GM19193 (cell line): ENCODE results near the gene MTHFD1.
A peak's percentile ranks its signal among the peaks of the same experiment; 100 is the strongest.

ENCODE experiments used
- POLR2A ChIP-seq: IDR thresholded peaks from 4 replicates; pipeline ENCODE4 v1.6.1; 2011; ENCODE audit not compliant: insufficient read depth, insufficient read length; ENCODE audit errors: extremely low read depth

Gene MTHFD1

GRCh38 chr14:64387782-64388532 lies at the start of gene MTHFD1:
Gene MTHFD1 (plus strand): TSS chr14:64388353. CDS start chr14:64388428, 75 bp downstream.
- TF ChIP-seq POLR2A: peak; percentile 77

GRCh38 chr14:64338616-64339316 lies 49.4 kb upstream of the MTHFD1 start:
- TF ChIP-seq POLR2A: peak; percentile 83

GRCh38 chr14:64340560-64341196 lies 47.5 kb upstream of the MTHFD1 start:
- TF ChIP-seq POLR2A: no peak

- no peak for TF ChIP-seq POLR2A
Observed at GRCh38 chr14:64347748-64348147, 40.4 kb upstream of the MTHFD1 start.

GRCh38 chr14:64349741-64350490 lies 38.2 kb upstream of the MTHFD1 start:
- no peak for TF ChIP-seq POLR2A

- TF ChIP-seq POLR2A: no peak
Observed at GRCh38 chr14:64363265-64363846, 24.8 kb upstream of the MTHFD1 start.

- TF ChIP-seq POLR2A: no peak
Observed at GRCh38 chr14:64364907-64365306, 23.2 kb upstream of the MTHFD1 start.

GRCh38 chr14:64369201-64369600 lies 19.0 kb upstream of the MTHFD1 start:
- no peak for TF ChIP-seq POLR2A

GRCh38 chr14:64387232-64387781 lies 846 bp upstream of the MTHFD1 start:
- no peak for TF ChIP-seq POLR2A

GRCh38 chr14:64388533-64389285 lies 556 bp downstream of the MTHFD1 start:
- no peak for TF ChIP-seq POLR2A

- no peak for TF ChIP-seq POLR2A
Observed at GRCh38 chr14:64391113-64391725, 3.1 kb downstream of the MTHFD1 start.

- TF ChIP-seq POLR2A: no peak
Observed at GRCh38 chr14:64391986-64392385, 3.8 kb downstream of the MTHFD1 start.

GRCh38 chr14:64394423-64394822 lies 6.3 kb downstream of the MTHFD1 start:
- TF ChIP-seq POLR2A: no peak
